CD8-positive, alpha-beta memory T cell (primary cell): ENCODE results near the gene PPFIBP2. TPM values are rescaled to one million over a fixed set of nuclear protein-coding genes. Genes with fewer than 3 reads are reported as not detected.

Experiments
- CTCF ChIA-PET: fragments of 350-600 bp; sonication (Branson Sonifier 250); formaldehyde crosslinking; loops from one replicate; lab custom pipeline; 2021; ENCODE audit warnings: antibody characterized with exemption; lab: Charles Lee
- POLR2A ChIA-PET: fragments of 350-600 bp; sonication (Branson Sonifier 250); formaldehyde crosslinking; loops from one replicate; lab custom pipeline; 2021; ENCODE audit warnings: antibody characterized with exemption; lab: Charles Lee
- DNase-seq, 5 donors: peaks; one replicate each; pipeline versions ENCODE4 v3.0.0 to v3.0.0-alpha.2; 2020 to 2022; ENCODE audit warnings: mixed read lengths in 1 of 5
- H3K27ac ChIP-seq: one replicate; pipeline ENCODE4 v1.7.0; 2013; ENCODE audit warnings: low read depth, mild to moderate bottlenecking, low read length, moderate library complexity
- H3K27me3 ChIP-seq: 2 replicates; pipeline ENCODE4 v1.7.0; 2013; ENCODE audit warnings: low read length, mild to moderate bottlenecking; ENCODE audit not compliant: insufficient read depth, poor library complexity, severe bottlenecking
- H3K36me3 ChIP-seq: 2 replicates; pipeline ENCODE4 v1.7.0; 2013; ENCODE audit warnings: mild to moderate bottlenecking, low read length, moderate library complexity; ENCODE audit not compliant: insufficient read depth
- H3K4me1 ChIP-seq: 2 replicates; pipeline ENCODE4 v1.7.0; 2013; ENCODE audit warnings: mild to moderate bottlenecking, low read length, moderate library complexity; ENCODE audit not compliant: insufficient read depth
- H3K4me3 ChIP-seq: 2 replicates; pipeline ENCODE4 v1.7.0; 2013; ENCODE audit warnings: mild to moderate bottlenecking, low read length
- H3K9me3 ChIP-seq: 2 replicates; pipeline ENCODE4 v1.7.0; 2013; ENCODE audit warnings: mild to moderate bottlenecking, low read length
- H3K27ac Mint-ChIP-seq, 8 donors: one replicate each; pipeline ENCODE4 v1.8.0; 2020 to 2021; ENCODE audit warnings: mixed read lengths in 8 of 8, mild to moderate bottlenecking in 6 of 8, inconsistent platforms in 3 of 8, moderate library complexity in 3 of 8
- H3K27me3 Mint-ChIP-seq, 2 donors: one replicate each; pipeline ENCODE4 v1.8.0; 2020 to 2021; ENCODE audit warnings: mixed read lengths in 2 of 2, mild to moderate bottlenecking in 1 of 2, moderate library complexity in 1 of 2
- H3K36me3 Mint-ChIP-seq, 3 donors: one replicate each; pipeline ENCODE4 v1.8.0; 2020 to 2021; ENCODE audit warnings: mixed read lengths in 3 of 3, inconsistent platforms in 1 of 3, mild to moderate bottlenecking in 1 of 3
- H3K4me1 Mint-ChIP-seq, 3 donors: one replicate each; pipeline ENCODE4 v1.8.0; 2020 to 2021; ENCODE audit warnings: mixed read lengths in 3 of 3, inconsistent platforms in 1 of 3, mild to moderate bottlenecking in 1 of 3
- H3K4me3 Mint-ChIP-seq, 7 donors: one replicate each; pipeline ENCODE4 v1.8.0; 2020 to 2021; ENCODE audit warnings: mixed read lengths in 7 of 7, mild to moderate bottlenecking in 6 of 7, moderate library complexity in 4 of 7, inconsistent platforms in 2 of 7
- H3K9me3 Mint-ChIP-seq, 5 donors: one replicate each; pipeline ENCODE4 v1.8.0; 2020 to 2022; ENCODE audit warnings: mixed read lengths in 5 of 5, mild to moderate bottlenecking in 3 of 5, moderate library complexity in 2 of 5, inconsistent platforms in 1 of 5
- polyA plus RNA-seq: library from polyadenylated mRNA; unstranded; fragments of 300-500 nt; fragmentation: Illumina TruSeq; gene quantifications from one replicate; pipeline ENCODE4 v1.2.3, GENCODE V29; 2021
- total RNA-seq, 2 experiments: library from RNA; stranded (reverse); gene quantifications; one replicate each; pipeline ENCODE4 v1.2.3, GENCODE V29; 2021

Gene PPFIBP2
- total and polyA plus RNA-seq, 3 experiments from 2014 or later, result 3.9 to 6.8 (median 4.4) TPM

DNA sequence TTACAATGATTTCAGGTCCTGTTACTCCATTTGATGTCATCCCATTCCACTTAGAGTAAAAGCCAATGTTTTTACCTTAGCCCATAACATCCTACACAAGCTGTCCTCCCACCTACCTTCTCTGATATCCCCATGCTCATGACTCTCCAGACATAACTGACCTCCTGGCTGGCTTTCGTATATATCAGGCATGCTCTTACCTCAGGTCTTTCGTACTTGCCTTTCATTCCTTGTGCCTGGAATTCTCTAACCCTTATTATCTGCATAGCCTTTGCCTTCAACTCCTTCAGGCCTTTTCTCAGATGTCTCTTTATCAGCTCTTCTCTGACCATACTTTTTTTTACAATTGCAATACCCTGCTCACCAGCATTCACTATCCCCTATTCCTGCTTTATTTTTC, 169.8 kb downstream of the PPFIBP2 start:
- CTCF ChIA-PET, result no interaction called here

DNA sequence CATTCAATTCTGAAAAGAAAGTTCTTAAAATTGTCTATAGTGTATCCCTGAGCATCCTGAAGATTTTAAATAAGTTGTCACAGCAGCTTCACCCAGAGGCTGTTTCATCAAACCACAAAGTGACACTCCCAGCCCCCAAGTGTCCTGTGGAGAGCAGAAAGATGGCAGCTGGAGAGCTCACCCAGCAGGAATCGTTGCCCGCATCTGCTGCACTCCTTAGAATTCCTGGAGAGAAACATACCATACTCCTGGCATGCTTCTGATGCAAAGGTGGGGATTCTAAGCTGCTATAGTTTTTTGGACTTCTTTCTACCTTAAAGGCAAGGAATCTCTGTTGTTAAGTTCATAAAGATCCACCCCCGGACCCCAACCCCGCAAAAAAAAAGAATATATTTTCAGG, 173.0 kb downstream of the PPFIBP2 start:
- H3K4me3 Mint-ChIP-seq, result no peak overlapping the region
- H3K4me1 Mint-ChIP-seq, result no peaks in the 10 kb centered on the region
- DNase-seq, result no peak
- H3K9me3 ChIP-seq, result no peaks in the 10 kb centered on the region
- peaks cover 4% of the 10 kb centered on the region for H3K27me3 ChIP-seq
- no peaks in the 10 kb centered on the region for H3K36me3 ChIP-seq
- peaks cover 6 to 43% of the 10 kb centered on the region in 2 donors for H3K27me3 Mint-ChIP-seq
- H3K9me3 Mint-ChIP-seq, result no peaks in the 10 kb centered on the region
- no peak overlapping the region for H3K27ac ChIP-seq
- POLR2A ChIA-PET, result no interaction called here
- no peak overlapping the region for H3K4me3 ChIP-seq
- no peak overlapping the region for H3K27ac Mint-ChIP-seq
- H3K36me3 Mint-ChIP-seq, result no peaks in the 10 kb centered on the region
- no peaks in the 10 kb centered on the region for H3K4me1 ChIP-seq
- CTCF ChIA-PET, result interaction anchor here (1.1 to 1.4 kb wide), 2 partner anchors 9 to 21 kb away, joined by 3 read pairs; no protein-coding TSS in a partner anchor

More for the DNA sequence above, 169.8 kb downstream of the PPFIBP2 start:
- Histone ChIP-seq H3K27me3 (peaks cover 4% of the 10 kb centered on the region), H3K36me3 (no peaks in the 10 kb centered on the region), H3K4me1 (no peaks in the 10 kb centered on the region), H3K9me3 (no peaks in the 10 kb centered on the region), H3K27ac (no peak overlapping the region), H3K4me3 (no peak overlapping the region)
- H3K9me3 Mint-ChIP-seq, result no peaks in the 10 kb centered on the region
- DNase-seq, result no peak
- H3K27ac Mint-ChIP-seq, result no peak overlapping the region
- POLR2A ChIA-PET, result no interaction called here
- no peaks in the 10 kb centered on the region for H3K4me1 Mint-ChIP-seq
- no peaks in the 10 kb centered on the region for H3K36me3 Mint-ChIP-seq
- no peak overlapping the region for H3K4me3 Mint-ChIP-seq
- peaks cover 10 to 33% of the 10 kb centered on the region in 2 donors for H3K27me3 Mint-ChIP-seq

DNA sequence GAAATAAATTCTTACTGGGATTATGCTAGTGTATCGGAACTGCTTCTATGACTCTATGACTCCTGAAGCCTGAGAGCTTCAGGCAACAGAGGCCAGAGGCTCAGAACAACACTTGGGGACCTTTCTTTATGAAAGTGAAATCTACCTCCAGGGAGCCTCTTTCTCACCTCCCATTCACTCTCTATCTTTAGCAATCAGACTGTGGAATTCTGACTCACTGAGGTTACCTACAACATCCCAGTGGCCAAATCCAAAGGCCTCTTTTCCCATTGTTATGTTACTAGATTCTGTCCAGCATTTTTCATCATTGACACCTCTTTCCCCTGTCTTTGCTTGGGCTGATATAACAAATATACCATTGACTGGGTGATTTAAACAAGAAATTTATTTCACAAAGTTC, 173.6 kb downstream of the PPFIBP2 start:
- Histone ChIP-seq H3K4me3 (no peak overlapping the region), H3K36me3 (no peaks in the 10 kb centered on the region), H3K27ac (no peak overlapping the region), H3K9me3 (no peaks in the 10 kb centered on the region), H3K4me1 (no peaks in the 10 kb centered on the region), H3K27me3 (peaks cover 4% of the 10 kb centered on the region)
- no peaks in the 10 kb centered on the region for H3K9me3 Mint-ChIP-seq
- no peaks in the 10 kb centered on the region for H3K36me3 Mint-ChIP-seq
- ChIA-PET CTCF (interaction anchor here (1.1 to 1.4 kb wide), 2 partner anchors 8 to 22 kb away, joined by 3 read pairs; no protein-coding TSS in a partner anchor), POLR2A (no interaction called here)
- H3K4me3 Mint-ChIP-seq, result no peak overlapping the region
- H3K27ac Mint-ChIP-seq, result no peak overlapping the region
- DNase-seq, result no peak
- no peaks in the 10 kb centered on the region for H3K4me1 Mint-ChIP-seq
- peaks cover 6 to 49% of the 10 kb centered on the region in 2 donors for H3K27me3 Mint-ChIP-seq

DNA sequence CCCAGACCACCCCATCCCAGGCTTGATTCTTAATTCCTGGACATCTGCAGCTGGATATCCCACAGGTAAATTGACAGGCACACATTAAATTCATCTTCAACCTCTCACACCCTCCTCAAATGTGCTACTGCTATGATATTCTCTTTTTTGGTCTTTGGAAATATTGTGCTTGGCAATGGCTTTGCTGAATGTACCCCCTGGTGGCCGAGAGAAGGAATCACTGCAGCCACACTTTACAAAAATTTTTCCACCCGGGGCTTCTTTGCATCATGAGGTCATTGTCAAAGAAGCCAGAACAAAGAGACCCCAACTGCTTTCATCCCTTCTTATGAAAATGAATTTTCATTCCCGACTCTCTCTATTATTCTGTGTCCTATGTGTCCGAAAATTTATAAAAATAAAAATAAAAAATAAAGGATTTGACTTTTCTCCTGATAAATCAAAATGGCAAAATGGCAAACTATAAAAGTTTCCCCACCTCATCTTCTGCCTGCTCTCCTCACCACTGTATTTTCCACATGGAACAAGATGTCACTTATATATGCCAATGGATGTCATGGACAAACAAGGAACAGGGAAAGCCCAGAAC, 174.5 kb downstream of the PPFIBP2 start:
- H3K9me3 ChIP-seq, result no peaks in the 10 kb centered on the region
- no peak overlapping the region for H3K4me3 ChIP-seq
- Mint-ChIP-seq H3K4me3 (no peak overlapping the region), H3K9me3 (no peaks in the 10 kb centered on the region), H3K27me3 (peaks cover 6 to 58% of the 10 kb centered on the region in 2 donors), H3K4me1 (no peaks in the 10 kb centered on the region), H3K36me3 (no peaks in the 10 kb centered on the region), H3K27ac (no peak overlapping the region)
- H3K4me1 ChIP-seq, result no peaks in the 10 kb centered on the region
- peak in 1 of 5 donors; percentile 10 for DNase-seq
- H3K27me3 ChIP-seq, result peaks cover 4% of the 10 kb centered on the region
- H3K36me3 ChIP-seq, result no peaks in the 10 kb centered on the region
- no peak overlapping the region for H3K27ac ChIP-seq
- ChIA-PET POLR2A (no interaction called here), CTCF (no interaction called here)

DNA sequence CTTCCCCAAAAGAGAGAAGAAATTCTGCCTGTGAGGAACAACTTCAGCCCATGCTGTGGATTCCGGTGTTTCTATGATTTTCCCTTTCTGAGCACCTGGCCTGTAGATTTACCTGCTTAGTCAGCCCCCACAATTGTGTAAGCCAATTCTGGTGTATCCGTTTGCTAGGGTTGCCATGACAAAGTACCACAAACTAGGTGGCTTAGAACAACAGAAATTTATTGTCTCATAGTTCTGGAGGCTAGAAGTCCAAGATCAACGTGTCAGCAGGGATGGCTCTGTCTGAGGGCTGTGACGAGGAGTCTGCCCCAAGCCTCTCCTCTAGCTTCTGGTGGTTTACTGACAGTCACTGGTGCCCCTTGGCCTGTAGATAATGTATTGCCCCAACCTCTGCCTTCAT, 175.4 kb downstream of the PPFIBP2 start:
- CTCF ChIA-PET, result no interaction called here
- Mint-ChIP-seq H3K27ac (no peak overlapping the region), H3K36me3 (no peaks in the 10 kb centered on the region), H3K9me3 (no peaks in the 10 kb centered on the region), H3K27me3 (peaks cover 10 to 67% of the 10 kb centered on the region in 2 donors), H3K4me3 (no peak overlapping the region), H3K4me1 (no peaks in the 10 kb centered on the region)
- H3K4me3 ChIP-seq, result no peak overlapping the region
- no peak for DNase-seq
- H3K27ac ChIP-seq, result no peak overlapping the region
- no peaks in the 10 kb centered on the region for H3K9me3 ChIP-seq
- peaks cover 10% of the 10 kb centered on the region for H3K27me3 ChIP-seq
- POLR2A ChIA-PET, result no interaction called here
- H3K36me3 ChIP-seq, result no peaks in the 10 kb centered on the region
- H3K4me1 ChIP-seq, result no peaks in the 10 kb centered on the region

DNA sequence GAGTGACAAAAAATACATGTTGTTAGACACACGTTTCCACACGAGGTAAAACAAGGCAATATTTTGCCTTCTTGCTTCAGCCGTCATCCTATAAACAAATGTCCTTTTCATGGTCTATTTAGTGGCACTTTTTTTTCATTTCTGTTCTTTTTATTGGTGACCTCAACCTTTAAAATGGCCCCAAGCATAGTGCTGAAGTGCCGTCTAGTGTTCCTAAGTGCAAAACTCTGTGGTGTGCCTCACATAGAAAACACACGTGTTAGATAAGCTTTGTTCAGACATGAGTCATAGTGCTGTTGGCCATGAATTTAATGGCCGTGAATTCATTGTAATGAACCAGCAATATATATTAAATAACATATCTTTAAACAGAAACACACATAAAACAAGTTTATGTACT, 176.8 kb downstream of the PPFIBP2 start:
- Histone ChIP-seq H3K4me3 (no peak overlapping the region), H3K27me3 (peaks cover 13% of the 10 kb centered on the region), H3K9me3 (no peaks in the 10 kb centered on the region), H3K4me1 (no peaks in the 10 kb centered on the region), H3K27ac (no peak overlapping the region), H3K36me3 (no peaks in the 10 kb centered on the region)
- Mint-ChIP-seq H3K4me1 (no peaks in the 10 kb centered on the region), H3K4me3 (no peak overlapping the region), H3K27ac (no peak overlapping the region), H3K27me3 (peaks cover 10 to 68% of the 10 kb centered on the region in 2 donors), H3K36me3 (no peaks in the 10 kb centered on the region), H3K9me3 (no peaks in the 10 kb centered on the region)
- CTCF ChIA-PET, result interaction anchor here (1.2 kb wide), 1 partner anchor 177 kb away, joined by 5 read pairs; the partner anchor contains the start of gene PPFIBP2
- no peak for DNase-seq
- POLR2A ChIA-PET, result no interaction called here

DNA sequence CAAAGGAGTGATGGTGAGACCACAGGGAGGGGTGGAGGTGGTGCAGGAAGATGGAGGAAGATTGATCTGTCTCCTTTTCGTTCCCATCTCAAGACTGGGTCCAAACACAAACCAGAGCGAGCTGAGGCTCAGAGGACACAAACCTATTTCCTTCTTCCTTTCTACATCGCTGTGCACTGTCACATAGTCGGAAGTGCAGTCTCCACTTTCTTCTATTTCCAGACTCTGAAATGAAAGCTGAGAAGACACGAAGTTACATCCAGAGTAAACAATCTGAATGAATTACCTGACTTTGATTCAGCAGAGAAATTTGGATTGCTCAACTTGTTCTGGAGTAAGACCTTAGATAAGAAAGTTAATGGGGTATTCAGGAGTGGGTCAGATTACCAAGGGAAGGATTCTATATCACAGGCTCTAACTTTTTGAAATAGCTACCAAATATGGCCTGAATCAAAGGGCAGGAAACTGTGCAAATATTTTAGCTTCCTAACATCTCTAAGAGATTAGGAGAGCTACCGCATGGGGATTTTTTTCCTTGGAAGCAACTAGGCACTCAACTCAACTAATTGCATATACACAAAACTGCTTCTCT, 178.1 kb downstream of the PPFIBP2 start:
- no peak overlapping the region for H3K27ac Mint-ChIP-seq
- H3K27ac ChIP-seq, result no peak overlapping the region
- H3K4me3 ChIP-seq, result no peak overlapping the region
- H3K4me1 Mint-ChIP-seq, result no peaks in the 10 kb centered on the region
- peaks cover 13% of the 10 kb centered on the region for H3K27me3 ChIP-seq
- H3K36me3 Mint-ChIP-seq, result no peaks in the 10 kb centered on the region
- CTCF ChIA-PET, result interaction anchor here (0.7 to 1.8 kb wide), 3 partner anchors 250 to 879 kb away, joined by 3 to 6 read pairs (median 4); no protein-coding TSS in a partner anchor
- H3K9me3 Mint-ChIP-seq, result no peaks in the 10 kb centered on the region
- no peaks in the 10 kb centered on the region for H3K4me1 ChIP-seq
- POLR2A ChIA-PET, result no interaction called here
- DNase-seq, result no peak
- no peaks in the 10 kb centered on the region for H3K36me3 ChIP-seq
- peaks cover 10 to 64% of the 10 kb centered on the region in 2 donors for H3K27me3 Mint-ChIP-seq
- no peak overlapping the region for H3K4me3 Mint-ChIP-seq
- no peaks in the 10 kb centered on the region for H3K9me3 ChIP-seq

DNA sequence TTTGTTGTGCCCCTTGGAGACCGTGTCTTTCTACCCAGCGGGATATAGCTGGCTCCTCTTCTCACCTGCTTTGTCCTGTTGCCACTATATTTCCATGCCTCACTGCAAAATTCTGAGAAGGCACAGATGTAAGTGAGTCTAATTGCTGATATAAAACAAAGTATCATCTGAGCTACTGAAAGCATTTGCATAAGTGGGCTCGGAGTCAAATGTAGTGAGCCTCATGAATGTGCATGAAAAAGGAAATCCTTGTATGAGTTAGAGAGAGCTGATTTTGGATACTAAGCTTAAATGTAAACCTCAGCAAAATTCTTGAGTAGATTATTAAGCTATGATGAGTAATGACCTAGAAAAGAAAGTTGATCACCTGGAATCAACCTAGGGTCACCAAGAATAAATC, 178.6 kb downstream of the PPFIBP2 start:
- Mint-ChIP-seq H3K27me3 (peaks cover 10 to 64% of the 10 kb centered on the region in 2 donors), H3K4me1 (no peaks in the 10 kb centered on the region), H3K9me3 (no peaks in the 10 kb centered on the region), H3K27ac (no peak overlapping the region), H3K4me3 (no peak overlapping the region), H3K36me3 (no peaks in the 10 kb centered on the region)
- Histone ChIP-seq H3K9me3 (no peaks in the 10 kb centered on the region), H3K36me3 (no peaks in the 10 kb centered on the region), H3K4me1 (no peaks in the 10 kb centered on the region), H3K27me3 (peaks cover 13% of the 10 kb centered on the region), H3K4me3 (no peak overlapping the region), H3K27ac (no peak overlapping the region)
- CTCF ChIA-PET, result interaction anchor here (1.2 to 1.8 kb wide), 2 partner anchors 593 to 880 kb away, joined by 4 to 6 read pairs; no protein-coding TSS in a partner anchor
- POLR2A ChIA-PET, result no interaction called here
- DNase-seq, result no peak
